Airway epithelial cell (primary cell): ENCODE measurements around the gene ZNF559. TPM values are rescaled to one million over a fixed set of nuclear protein-coding genes. Genes with fewer than 3 reads are reported as not detected.

Source experiments
- total RNA-seq: library from RNA; depleted of rRNA; stranded (reverse); fragments of >200 nt; gene quantifications from 2 replicates; pipeline ENCODE4 v1.2.3, GENCODE V29; 2015

The ZNF559 gene
- total RNA-seq: 4.7 and 9.9 TPM in 2 replicates

GRCh38 chr19:9323919-9324583 lies at the start of gene ZNF559:
Gene ZNF559, plus strand, starts transcription at chr19:9324179. Its CDS starts 14,371 bp downstream, at chr19:9338550.

DNA sequence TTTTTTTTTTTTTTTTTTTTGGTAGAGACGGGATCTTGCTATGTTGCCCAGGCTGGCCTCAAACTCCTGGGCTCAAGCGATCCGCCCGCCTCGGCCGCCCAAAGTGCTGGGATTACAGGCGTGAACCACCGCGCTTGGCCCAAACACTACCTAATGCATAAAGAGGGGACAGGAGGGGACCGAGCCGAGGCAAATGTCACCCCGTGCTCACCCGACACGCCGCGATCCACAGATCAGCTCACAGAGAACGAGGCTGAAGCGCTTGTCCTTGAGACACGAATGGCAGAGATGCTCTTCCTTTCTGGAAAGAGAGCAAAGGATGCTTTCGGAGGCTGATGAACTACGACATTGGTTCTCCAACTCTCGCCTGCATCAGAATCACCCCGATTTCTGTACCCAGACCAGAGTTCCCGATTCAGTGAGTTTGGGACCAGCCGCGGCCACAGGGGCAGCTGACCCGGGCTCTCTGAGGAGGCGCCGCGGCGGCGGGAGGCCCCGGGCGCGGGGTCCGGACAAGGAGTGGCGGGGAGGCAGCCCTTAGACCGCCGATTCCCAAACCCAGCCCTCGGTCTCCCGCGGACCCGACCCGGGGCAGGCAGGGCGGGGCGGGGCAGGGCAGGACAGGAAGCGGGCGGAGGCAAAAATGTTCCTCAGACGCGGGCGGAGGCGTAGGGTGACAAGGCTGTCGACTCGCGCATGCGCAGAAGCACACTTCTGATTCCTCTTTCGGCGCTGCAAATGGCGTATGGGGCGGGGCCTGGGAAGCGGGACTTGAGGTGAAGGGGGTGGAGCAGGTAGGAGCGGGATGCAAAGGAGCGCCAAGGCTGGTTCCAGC lies 14.6 kb upstream of the ZNF559 start, which contains the start of gene ZNF699:
ZNF699 (minus strand) TSS at position 700 of the 835 bp plus-strand sequence. CDS start 4,719 bp downstream, outside the sequence.

GRCh38 chr19:9362905-9363304 lies 38.9 kb downstream of the ZNF559 start, which contains the start of gene ZNF177:
Gene ZNF177, plus strand, starts transcription at chr19:9363013. Its CDS starts 15,299 bp downstream, at chr19:9378312.

Other genes with a start within 250 kb of the ZNF559 start
- not detected in 2 replicates for gene OR1M1, start 237.1 kb upstream of the ZNF559 start, total RNA-seq
- not detected in 2 replicates for gene OR7G2, start 216.7 kb upstream of the ZNF559 start, total RNA-seq
- gene OR7G1, start 208.4 kb upstream of the ZNF559 start, total RNA-seq: not detected in 2 replicates
- gene OR7G3, start 197.2 kb upstream of the ZNF559 start, total RNA-seq: not detected in 2 replicates
- 12.6 and 18.8 TPM in 2 replicates for gene ZNF317, start 183.8 kb upstream of the ZNF559 start, total RNA-seq
- not detected in 2 replicates for gene OR7D2, start 145.2 kb upstream of the ZNF559 start, total RNA-seq
- gene OR7D4, start 104.6 kb upstream of the ZNF559 start, total RNA-seq: not detected in 2 replicates
- gene OR7E24, start 73.2 kb upstream of the ZNF559 start, total RNA-seq: not detected in 2 replicates
- gene ZNF699, start 14.3 kb upstream of the ZNF559 start, total RNA-seq: 5.9 and 12.1 TPM in 2 replicates
- gene ZNF177, start 38.8 kb downstream of the ZNF559 start, total RNA-seq: 0.70 and 0.71 TPM in 2 replicates
- 3.2 and 5.4 TPM in 2 replicates for gene ZNF266, start 111.4 kb downstream of the ZNF559 start, total RNA-seq
- 0.49 TPM in 1 of 2 replicates, not detected in the other for gene ZNF560, start 174.4 kb downstream of the ZNF559 start, total RNA-seq
- 5.5 and 9.9 TPM in 2 replicates for gene ZNF426, start 214.5 kb downstream of the ZNF559 start, total RNA-seq